NCI-H187 treated with DMSO at 0.1 percent for 48 hours (cell line): ENCODE measurements around the gene LRRTM1.

Source experiments
- DNase-seq: peaks from one replicate; lab custom pipeline; 2025; lab: John Stamatoyannopoulos, UW

The LRRTM1 gene, protein sequence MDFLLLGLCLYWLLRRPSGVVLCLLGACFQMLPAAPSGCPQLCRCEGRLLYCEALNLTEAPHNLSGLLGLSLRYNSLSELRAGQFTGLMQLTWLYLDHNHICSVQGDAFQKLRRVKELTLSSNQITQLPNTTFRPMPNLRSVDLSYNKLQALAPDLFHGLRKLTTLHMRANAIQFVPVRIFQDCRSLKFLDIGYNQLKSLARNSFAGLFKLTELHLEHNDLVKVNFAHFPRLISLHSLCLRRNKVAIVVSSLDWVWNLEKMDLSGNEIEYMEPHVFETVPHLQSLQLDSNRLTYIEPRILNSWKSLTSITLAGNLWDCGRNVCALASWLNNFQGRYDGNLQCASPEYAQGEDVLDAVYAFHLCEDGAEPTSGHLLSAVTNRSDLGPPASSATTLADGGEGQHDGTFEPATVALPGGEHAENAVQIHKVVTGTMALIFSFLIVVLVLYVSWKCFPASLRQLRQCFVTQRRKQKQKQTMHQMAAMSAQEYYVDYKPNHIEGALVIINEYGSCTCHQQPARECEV

DNA sequence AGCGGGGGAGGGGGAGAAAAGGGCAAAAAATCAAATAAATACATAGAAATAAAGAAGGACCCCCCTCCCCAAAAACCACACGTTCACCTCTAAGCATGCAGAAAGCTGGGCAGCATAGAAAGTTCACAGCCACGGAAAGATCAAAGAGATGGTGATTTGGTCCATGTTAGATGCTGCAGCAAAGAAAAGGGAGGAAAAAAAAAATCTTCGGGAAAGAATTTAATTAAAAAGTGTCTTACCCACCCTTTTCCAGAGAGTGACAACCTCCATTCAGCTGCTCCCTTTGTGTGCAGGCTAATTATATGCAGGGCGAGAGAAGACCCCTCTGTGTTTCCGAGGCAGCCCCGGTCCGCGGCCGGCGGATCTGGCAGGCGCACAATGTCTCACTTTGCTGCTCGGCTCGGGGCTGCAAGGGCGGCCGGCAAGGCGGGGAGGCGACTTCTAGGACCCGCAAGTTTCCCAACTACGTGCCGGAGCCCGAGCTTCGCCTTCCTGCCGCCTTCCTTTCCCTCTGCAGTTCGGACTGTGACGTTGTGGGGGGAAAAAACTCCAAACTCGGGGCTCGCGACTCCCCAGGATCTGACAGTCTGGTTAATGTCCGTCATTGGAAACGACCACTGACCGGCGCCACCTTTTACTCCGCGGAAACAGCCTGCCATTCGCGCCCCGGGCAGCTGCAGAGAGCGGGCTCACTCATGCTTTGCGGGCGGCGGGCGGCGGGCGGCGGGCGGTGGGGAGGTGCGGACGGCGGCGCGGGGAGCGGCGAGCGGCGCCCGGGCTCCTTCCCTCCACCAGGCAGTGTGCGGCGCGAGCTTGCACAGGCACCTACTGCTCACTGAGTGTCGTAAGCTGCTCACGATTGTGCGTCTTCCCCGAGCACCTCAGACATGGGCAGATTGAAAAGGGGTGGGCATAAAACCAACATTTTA is at the start of gene LRRTM1:
LRRTM1 (minus strand) TSS at position 844 of the 929 bp plus-strand sequence. CDS start 933 bp downstream, outside the sequence.
- no peak for DNase-seq

DNA sequence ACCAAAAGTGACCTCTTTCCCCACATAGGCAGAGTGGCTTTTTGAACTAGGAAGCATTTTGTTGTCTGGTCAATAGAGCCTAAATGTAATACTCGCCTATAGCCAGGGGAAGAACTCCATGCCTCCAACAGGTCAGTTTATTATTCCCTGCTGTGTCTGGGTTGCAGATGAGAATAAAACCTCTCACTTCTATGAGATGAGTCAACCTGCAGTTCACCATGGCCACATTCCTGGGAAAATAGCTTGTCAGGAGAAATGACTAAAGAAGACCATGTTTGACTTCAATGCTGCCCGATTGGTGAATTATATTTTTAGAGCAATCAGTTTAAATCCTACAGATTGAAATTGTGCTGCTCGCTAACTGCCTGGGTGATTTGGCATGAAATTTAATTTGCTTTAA is 46.7 kb upstream of the LRRTM1 start:
- no peak for DNase-seq

DNA sequence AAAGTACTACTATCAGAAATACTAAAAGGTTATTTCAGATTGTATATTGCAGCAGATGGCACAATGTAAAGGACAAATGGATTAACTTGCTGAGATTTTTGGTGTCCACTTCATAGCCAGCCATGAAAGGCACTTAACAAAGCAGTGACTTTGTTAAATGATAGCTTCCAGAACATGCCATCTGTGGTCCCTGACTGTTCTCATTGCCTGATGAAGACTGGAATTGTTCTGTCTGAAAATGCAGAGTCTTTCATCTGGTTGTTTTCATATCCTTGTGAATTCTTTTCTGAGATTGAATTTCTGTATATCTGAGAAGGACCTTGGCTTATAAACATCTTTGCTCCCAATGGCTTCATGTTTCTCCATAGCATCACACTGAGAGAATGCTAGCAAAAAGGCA is 44.4 kb upstream of the LRRTM1 start:
- no peak for DNase-seq

DNA sequence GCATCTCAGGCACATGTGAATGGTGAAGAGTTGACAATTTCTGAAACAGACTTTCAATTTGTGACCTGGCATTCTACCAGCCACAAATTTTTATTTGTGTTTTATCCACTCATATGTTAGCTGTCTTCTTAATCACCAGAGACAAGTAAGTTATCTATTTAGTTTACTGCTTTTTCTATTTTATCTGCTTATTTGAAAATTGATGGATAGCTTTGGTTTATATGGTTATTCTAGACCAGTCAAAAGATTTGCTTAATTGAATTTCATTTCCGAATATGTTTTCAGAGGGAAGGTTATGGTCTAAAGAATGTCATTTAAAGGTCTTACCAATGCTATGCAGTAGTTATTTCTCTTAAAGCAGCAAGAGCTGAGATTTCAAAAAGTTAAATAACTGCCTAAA is 43.5 kb upstream of the LRRTM1 start:
- DNase-seq: no peak

DNA sequence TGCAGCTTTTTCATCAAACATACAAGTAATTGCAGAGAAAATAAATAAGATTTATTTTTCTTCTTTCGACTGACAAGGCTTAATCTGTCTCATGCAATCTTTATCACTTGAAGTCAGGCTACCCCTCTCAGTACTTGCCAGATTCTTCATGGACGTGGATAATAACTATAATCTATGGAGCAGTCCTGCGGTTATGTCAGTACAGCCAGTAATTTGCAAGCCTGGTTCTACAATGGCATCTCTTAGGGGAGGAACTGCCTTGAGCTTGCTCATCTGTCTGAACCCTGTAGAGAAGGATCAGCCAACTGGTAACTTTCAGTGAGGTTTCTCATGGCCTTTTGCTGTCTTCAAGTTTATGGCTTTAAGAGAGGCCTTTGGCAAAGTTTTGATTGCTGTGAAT is 35.5 kb upstream of the LRRTM1 start:
- no peak for DNase-seq

DNA sequence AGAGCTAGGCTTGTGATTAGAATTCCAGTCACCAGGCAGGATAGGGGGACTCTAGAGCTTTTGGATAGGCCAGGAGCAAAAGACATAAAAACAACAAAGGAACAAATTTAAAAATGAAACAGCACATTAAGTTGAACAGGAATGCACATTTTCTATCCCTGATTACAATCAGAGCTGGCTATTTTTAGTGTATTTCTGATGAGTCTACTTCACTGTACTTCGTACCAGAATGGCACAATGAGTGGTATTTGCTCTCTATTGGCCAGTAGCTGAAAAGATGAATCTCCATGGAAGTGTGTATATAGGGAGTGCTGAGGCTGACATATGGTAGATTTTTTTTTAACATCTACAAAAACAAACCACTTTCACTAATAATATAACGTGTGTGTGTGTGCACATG is 34.2 kb upstream of the LRRTM1 start:
- DNase-seq: no peak

DNA sequence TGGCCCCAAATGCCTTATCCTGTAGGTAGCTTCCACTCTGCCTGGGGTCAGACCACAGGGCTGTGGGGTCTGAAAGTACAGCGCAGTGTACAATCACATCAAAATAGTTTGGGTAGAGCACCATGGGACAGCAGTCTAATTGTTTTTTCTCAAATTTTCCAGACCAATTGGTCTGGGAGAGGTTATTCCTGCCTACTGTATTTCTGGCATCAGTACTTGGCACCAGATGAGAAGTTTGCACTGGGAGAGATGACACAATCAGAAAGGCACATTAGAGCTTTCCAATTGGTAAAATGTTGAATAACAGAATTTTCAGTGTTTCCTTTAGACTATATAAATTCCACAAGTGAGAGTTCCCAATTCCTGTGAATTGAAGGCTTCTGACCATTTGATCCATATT is 30.9 kb upstream of the LRRTM1 start:
- DNase-seq: no peak

DNA sequence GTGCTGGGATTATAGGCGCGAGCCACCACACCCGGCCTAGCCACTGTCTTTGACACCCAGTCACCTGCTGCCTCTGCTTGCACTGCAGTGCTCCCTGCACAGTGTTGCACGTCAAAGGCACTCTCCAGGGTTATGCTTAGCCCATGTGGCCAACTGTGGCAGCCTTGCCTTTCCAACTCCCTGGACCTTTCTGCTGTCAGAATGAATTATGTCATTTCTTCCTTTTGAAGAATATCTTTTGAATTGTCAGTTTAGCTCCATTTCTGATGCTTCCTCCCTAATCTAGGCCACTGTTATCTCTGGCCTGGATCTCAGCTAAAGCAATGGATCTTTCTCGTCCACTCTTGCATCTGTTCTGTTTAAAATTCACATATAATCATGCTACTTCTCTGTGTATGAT is 29.3 kb upstream of the LRRTM1 start:
- no peak for DNase-seq

DNA sequence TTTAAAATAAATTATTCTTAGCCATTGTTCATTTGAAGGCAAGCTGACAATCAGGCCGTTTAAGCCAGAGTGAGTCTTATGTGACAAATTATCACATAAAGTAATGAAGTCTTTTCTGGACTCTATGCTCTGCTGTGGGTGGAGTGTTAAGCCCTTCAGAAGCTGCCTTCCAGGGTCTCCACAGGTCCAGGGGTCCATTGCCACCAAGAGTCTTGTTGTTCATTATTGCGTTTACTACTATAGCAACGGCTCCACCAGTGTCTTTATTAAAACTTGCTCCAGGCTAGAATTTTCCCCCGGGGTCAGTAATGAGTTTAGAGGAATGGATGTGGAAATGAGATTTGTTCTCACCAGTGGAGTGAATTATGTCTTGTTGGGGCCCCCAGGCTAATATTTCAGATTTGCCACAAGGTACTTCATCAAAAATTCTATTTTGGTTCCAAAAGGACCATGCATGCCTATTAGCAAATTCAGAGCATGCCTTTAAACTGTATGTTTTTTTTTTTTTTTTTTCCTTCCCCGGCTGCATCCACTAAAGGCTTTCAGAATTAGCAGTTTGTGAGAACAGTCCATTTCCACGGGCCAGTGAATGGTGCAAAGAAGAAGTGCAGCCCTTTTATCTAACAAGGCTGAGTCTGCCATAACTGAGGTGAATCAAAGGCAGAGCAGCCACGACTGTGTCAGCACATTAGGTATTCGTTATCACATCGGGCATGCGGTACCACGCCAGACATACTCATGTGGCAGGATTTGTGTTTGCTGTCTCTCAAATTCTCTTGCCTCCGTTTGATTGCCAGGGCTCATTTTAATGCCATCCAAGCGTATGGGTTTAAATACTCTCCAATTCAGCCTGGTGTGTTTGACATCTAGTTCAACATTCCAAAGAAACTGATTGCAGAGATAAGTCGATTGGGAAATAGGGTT is 26.2 kb upstream of the LRRTM1 start:
- DNase-seq: no peak

DNA sequence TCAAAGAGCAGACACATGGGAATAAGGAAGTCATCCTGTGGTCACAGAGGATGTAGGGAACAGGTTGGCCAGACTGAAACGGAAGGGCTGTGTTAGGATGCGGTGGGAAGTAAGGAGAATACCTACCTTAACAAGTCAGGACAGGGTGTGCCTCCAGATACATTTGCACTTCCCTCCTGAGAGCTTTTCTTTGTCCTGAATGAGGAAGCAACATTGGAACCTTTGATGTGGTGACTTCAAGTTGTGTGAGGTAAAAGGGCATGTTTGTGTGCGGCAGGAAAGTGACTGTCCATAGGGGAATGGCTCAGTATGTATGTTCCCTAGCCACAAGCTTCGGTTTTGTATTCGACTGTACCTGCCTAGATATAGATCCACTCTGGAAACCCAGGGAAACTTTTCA is 24.9 kb upstream of the LRRTM1 start:
- no peak for DNase-seq

DNA sequence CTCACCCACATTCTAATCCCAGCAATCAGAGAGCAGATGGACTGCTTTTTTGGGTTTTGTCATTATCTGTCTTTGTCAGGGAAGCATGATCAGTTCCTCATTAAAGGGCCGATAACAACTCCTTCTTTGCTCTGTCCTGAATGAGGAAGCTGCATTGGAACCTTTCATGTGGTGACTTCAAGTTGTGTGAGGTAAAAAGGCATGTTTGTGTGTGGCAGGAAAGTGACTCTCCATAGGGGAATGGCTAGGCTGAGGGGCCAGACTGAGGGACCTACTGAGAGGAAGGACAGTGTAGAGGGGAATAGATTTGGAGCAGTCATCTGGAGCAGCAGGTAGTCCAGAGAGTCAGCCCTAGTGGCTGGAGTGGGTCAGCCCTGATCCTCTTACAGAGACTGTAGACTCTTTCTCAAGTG is 23.6 kb upstream of the LRRTM1 start:
- no peak for DNase-seq

DNA sequence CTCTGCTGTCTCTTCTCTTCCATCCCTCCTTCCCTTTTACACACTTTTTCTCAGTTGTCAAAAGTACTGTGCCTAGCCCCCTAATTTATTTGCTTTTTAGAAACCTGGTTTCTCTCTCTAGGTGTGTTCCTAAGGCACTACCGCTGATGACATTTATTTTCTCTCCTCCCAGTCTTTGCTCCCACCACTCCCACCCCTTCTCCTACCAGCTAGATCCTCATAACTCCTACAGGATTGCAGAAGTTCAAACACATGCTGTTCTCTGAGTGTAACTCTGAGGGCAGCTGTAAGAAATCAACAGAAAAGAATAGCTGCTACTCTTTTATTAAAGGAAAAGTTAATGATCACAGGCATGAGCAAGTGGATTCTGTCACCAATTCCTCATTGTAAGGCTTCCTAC is 22.3 kb upstream of the LRRTM1 start:
- no peak for DNase-seq

DNA sequence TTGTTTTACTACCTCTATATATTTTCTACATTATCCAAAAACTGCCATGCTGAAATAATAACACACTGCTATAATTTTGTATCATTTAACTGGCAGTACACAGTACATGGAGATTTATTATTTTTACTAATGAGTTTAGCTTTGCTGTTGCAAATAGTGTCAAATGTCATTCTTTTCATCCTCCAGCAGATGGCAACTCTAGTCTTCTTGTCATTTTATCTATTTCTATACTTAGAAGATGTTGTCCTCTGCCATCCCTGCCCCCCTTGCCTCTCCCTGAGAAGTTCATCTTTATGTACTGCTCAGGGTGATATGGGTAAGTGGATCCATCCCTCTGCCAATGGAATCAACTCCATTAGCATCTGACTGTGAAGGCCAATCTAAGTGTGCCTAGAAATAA is 21.7 kb upstream of the LRRTM1 start:
- DNase-seq: no peak

DNA sequence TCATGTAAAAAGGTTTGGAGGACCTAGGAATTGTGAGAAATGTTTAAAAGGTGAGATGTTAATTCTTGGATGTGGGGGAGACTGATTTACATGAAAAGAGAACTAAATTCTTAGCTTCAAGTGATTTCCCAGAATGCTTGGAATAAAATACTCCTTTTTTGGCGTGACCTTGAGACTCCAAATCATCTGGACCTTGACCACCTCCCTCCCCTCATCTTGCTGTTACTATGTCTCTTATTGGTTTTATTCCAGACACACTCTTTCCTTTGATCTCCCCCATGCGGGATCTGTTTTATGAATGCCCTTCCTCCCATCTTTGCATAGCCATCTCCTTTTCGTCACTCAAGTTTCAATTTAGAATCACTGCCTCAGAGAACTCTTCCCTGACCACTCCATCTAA is 20.0 kb upstream of the LRRTM1 start:
- no peak for DNase-seq

DNA sequence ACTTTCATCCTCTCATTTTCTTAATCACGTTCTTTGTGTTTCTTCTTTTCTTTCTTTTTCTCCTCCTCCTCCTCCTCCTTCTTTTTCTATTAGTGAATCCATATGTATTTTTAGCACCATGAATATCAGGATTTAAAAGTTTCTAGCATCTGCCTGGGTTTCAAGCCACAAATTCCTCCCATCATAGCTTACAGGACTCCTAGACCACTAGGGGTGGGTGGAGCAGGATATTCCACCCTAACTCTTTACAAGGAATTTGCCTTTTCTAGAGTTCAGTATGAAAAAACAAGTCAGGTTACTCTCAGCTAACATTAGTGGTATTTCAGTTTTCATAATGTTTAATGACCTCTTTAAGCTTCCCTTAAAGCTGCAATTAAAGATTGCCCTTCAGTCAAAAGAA is 19.1 kb upstream of the LRRTM1 start:
- no peak for DNase-seq

DNA sequence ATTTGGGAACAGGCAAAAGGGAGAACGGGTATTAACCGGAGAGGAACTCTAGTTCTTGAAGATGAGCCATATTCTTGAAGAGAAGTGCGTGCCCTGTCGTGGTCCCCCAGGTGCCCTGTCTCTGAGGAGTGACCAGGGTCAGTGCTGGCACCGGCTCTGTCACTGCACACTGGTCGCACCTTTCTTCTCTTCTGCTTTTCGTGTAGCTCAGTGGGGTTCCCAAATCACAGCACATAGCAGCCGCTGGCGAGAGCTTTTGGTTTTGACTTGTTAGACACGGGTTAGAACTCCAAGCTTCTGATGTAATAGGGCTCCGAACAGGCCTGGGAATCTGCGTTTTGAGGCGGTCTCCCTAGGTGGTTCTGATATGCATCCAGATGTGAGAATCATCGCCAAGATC is 18.4 kb upstream of the LRRTM1 start:
- DNase-seq: no peak

DNA sequence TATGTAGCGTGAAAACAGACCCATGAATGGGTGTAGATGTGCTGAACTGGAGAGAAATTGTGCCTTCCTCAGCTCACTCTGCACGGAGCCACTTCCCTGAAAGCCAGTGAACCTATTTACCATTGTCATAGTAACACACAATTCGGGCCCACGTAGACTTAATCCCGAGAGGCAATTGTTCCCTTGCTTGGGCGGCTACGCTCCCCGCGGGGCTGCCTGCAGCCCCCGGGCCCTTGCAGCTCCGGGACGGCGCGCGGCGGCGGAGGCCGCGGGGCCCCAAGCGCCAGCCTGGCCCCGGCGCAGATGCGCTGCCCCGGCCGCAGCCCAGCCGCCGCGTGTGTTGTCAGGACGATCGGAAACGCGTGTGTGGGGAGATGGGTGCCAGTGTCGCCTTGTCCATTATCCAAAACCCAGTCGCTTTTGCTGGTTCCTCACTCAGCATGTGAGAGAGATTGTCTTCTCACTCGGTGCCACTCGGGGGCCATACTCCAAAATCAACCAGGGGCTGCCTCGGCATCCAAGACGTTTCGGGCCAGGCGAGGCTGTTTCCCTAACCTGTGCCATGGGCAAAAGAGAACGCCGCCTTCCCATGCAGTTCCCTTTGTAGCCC is 17.9 kb upstream of the LRRTM1 start:
- no peak for DNase-seq

DNA sequence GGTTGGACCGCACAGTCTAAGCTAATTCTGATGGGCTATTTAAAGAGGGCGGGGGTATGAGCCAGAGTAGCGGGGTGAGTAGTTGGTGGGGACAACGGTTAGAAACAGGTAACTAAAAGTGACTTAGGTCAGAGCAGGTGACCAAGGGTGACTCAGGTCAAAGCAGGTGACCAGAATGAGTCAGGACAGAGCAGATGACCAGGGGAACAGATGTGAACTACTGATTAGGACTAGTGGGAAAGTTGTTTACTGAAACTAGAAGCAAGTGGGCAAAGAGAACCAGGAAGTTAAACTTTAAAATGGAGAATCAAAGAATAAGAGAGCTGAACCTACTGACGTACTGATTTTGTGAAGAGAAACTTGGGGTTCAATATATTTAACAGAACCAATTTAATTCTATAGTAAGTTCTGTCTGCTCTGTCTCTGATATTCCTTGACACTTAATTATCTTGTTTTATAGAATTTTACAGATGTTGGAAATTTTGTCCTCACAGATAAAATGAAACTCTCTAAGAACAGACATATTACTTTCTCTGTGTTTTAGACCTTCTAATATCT is 7.8 kb upstream of the LRRTM1 start:
- no peak for DNase-seq

DNA sequence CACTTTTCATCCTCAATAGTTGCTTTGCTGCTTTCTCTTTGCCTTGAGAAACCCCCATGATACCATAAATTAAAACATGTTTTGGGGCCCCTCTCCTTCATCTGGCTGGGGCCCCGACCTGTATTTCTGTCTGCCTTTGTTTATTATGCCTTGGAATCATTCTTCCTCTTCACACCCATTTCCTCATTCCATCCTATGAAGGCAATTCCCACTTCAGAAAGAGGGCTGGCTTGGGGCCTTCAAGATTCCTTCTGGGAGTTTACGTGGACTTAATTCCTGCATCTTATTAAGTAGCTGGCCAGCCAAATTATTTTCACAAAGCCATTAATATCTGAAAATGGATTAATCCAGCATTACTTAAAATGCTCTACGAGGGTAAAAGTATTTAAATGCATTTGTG is 6.8 kb upstream of the LRRTM1 start:
- DNase-seq: no peak

DNA sequence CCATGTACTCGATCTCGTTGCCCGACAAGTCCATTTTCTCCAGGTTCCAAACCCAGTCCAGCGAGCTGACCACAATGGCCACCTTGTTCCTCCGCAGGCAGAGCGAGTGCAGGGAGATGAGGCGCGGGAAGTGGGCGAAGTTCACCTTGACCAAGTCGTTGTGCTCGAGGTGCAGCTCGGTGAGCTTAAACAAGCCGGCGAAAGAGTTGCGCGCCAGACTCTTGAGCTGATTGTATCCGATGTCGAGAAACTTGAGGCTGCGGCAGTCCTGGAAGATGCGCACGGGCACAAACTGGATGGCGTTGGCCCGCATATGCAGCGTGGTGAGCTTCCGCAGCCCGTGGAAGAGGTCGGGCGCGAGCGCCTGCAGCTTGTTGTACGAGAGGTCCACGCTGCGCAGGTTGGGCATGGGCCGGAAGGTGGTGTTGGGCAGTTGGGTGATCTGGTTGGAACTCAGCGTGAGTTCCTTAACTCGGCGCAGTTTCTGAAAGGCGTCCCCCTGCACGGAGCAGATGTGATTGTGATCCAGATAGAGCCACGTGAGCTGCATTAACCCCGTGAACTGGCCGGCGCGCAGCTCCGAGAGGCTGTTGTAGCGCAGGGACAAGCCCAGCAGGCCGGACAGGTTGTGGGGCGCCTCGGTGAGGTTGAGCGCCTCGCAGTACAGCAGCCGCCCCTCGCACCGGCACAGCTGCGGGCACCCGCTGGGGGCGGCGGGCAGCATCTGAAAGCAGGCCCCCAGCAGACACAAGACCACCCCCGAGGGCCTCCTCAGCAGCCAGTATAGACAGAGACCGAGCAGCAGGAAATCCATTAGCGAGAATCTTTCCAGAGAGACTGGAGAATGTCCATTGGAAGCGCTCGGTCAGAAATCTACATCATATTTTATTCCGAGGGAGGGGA is 1.3 kb downstream of the LRRTM1 start:
- DNase-seq: no peak
